Hepatocyte (in vitro differentiated cells): ENCODE measurements around the gene RABL6. TPM values are rescaled to one million over a fixed set of nuclear protein-coding genes. Genes with fewer than 3 reads are reported as not detected.
A peak's percentile ranks its signal among the peaks of the same experiment; 100 is the strongest.

Experiments
- DNase-seq: peaks from one replicate; pipeline ENCODE4 v3.0.0-alpha.2; 2016; ENCODE audit warnings: low spot score
- H2AFZ ChIP-seq: fragments of 200-600 bp; sonication (generic); 2 replicates; pipeline ENCODE4 v1.6.0; 2016; ENCODE audit warnings: antibody characterized with exemption, mild to moderate bottlenecking
- H3K27ac ChIP-seq: fragments of 200-600 bp; sonication (generic); 2 replicates; pipeline ENCODE4 v1.5.1; 2016; ENCODE audit warnings: mild to moderate bottlenecking
- H3K27me3 ChIP-seq: fragments of 200-600 bp; sonication (generic); 2 replicates; pipeline ENCODE4 v1.6.1; 2016
- H3K36me3 ChIP-seq: fragments of 200-600 bp; sonication (generic); replicated peaks from 2 replicates; pipeline ENCODE4 v1.5.1; 2016; ENCODE audit warnings: low read depth; ENCODE audit not compliant: insufficient read depth
- H3K4me1 ChIP-seq: fragments of 200-600 bp; sonication (generic); 2 replicates; pipeline ENCODE4 v1.5.1; 2016; ENCODE audit warnings: mild to moderate bottlenecking, moderate library complexity; ENCODE audit not compliant: insufficient read depth
- H3K4me2 ChIP-seq: fragments of 200-600 bp; sonication (generic); 2 replicates; pipeline ENCODE4 v1.6.0; 2016
- H3K4me3 ChIP-seq: fragments of 200-600 bp; sonication (generic); 2 replicates; pipeline ENCODE4 v1.5.1; 2016; ENCODE audit warnings: mild to moderate bottlenecking
- H3K79me2 ChIP-seq: fragments of 200-600 bp; sonication (generic); 2 replicates; pipeline ENCODE4 v1.6.0; 2017; ENCODE audit warnings: mild to moderate bottlenecking
- H3K9me2 ChIP-seq: fragments of 200-600 bp; sonication (generic); replicated peaks from 2 replicates; pipeline ENCODE4 v1.6.0; 2017; ENCODE audit warnings: mild to moderate bottlenecking; ENCODE audit not compliant: insufficient read depth
- H3K9me3 ChIP-seq: fragments of 200-600 bp; sonication (generic); 2 replicates; pipeline ENCODE4 v1.5.1; 2016; ENCODE audit warnings: low read depth, mild to moderate bottlenecking
- H4K20me1 ChIP-seq: fragments of 200-600 bp; sonication (generic); 2 replicates; pipeline ENCODE4 v1.6.0; 2016; ENCODE audit warnings: mild to moderate bottlenecking; ENCODE audit not compliant: insufficient read depth, poor library complexity, severe bottlenecking
- CTCF ChIP-seq: fragments of 200-600 bp; sonication (generic); IDR thresholded peaks from 2 replicates; pipeline ENCODE4 v1.5.1; 2016; ENCODE audit warnings: antibody characterized with exemption, mild to moderate bottlenecking; ENCODE audit not compliant: poor library complexity
- EZH2 ChIP-seq: fragments of 200-600 bp; sonication (generic); IDR thresholded peaks from 2 replicates; pipeline ENCODE4 v1.6.1; 2016; ENCODE audit warnings: antibody characterized with exemption, mild to moderate bottlenecking, borderline replicate concordance
- EZH2phosphoT487 ChIP-seq: fragments of 200-600 bp; sonication (generic); IDR thresholded peaks from one replicate; pipeline ENCODE4 v1.6.1; 2018; ENCODE audit warnings: antibody characterized with exemption, mild to moderate bottlenecking, low read depth, moderate library complexity; ENCODE audit not compliant: unreplicated experiment, severe bottlenecking
- WGBS: methylation state at CpG from one replicate; pipeline ENCODE4 v1.1.6; 2016; ENCODE audit warnings: low lambda C conversion rate; ENCODE audit errors: missing lambda C conversion rate; 5-methylcytosine and 5-hydroxymethylcytosine counted together
- polyA plus RNA-seq: library from polyadenylated mRNA; unstranded; fragments of >200 nt; fragmentation: Nextera tagmentation; extraction: Ambion mirVana; gene quantifications from 2 replicates; pipeline ENCODE4 v1.2.1, GENCODE V29; 2016
- total RNA-seq: library from RNA; depleted of rRNA; stranded (reverse); fragments of >200 nt; gene quantifications from 2 replicates; pipeline ENCODE4 v1.2.3, GENCODE V29; 2014

Gene RABL6
- total and polyA plus RNA-seq, 2 experiments from 2014 or later, result 72.3 to 103 TPM

- no peaks in the 10 kb centered on the region for H3K9me2 ChIP-seq
- H3K4me1 ChIP-seq, result peaks cover 16% of the 10 kb centered on the region
- TF ChIP-seq EZH2, result no peak
- TF ChIP-seq CTCF, result no peak
- TF ChIP-seq EZH2phosphoT487, result no peak
- peaks cover 10% of the 10 kb centered on the region for H3K79me2 ChIP-seq
- peak overlapping the region; percentile 27 for H3K4me2 ChIP-seq
- peak overlapping the region; percentile 69 for H3K27ac ChIP-seq
- no peaks in the 10 kb centered on the region for H3K9me3 ChIP-seq
- H3K27me3 ChIP-seq, result no peaks in the 10 kb centered on the region
- H3K4me3 ChIP-seq, result no peak overlapping the region
- no peak overlapping the region for H2AFZ ChIP-seq
- peaks cover 4% of the 10 kb centered on the region for H4K20me1 ChIP-seq
- no peaks in the 10 kb centered on the region for H3K36me3 ChIP-seq
- DNase-seq, result peak; percentile 62
- 85% methylated on average over 15 of the region's 20 CpGs for whole genome bisulfite sequencing
These were observed 51.4 kb downstream of the RABL6 start for GRCh38 chr9:136858844-136859757.

- peaks cover 22% of the 10 kb centered on the region for H3K4me1 ChIP-seq
- H3K9me2 ChIP-seq, result no peaks in the 10 kb centered on the region
- no peaks in the 10 kb centered on the region for H3K9me3 ChIP-seq
- H3K27me3 ChIP-seq, result no peaks in the 10 kb centered on the region
- WGBS, result 95% methylated on average over 9 of the region's 9 CpGs
- H3K36me3 ChIP-seq, result no peaks in the 10 kb centered on the region
- H4K20me1 ChIP-seq, result peaks cover 14% of the 10 kb centered on the region
- H3K27ac ChIP-seq, result no peak overlapping the region
- H3K4me3 ChIP-seq, result no peak overlapping the region
- H2AFZ ChIP-seq, result no peak overlapping the region
- peak; percentile 4 for DNase-seq
- peaks cover 24% of the 10 kb centered on the region for H3K79me2 ChIP-seq
- TF ChIP-seq CTCF (no peak), EZH2 (no peak), EZH2phosphoT487 (no peak)
- H3K4me2 ChIP-seq, result no peak overlapping the region
These were observed 52.8 kb downstream of the RABL6 start for GRCh38 chr9:136860529-136860928.

- no peaks in the 10 kb centered on the region for H3K27me3 ChIP-seq
- WGBS, result 97% methylated on average over 22 of the region's 22 CpGs
- peaks cover 29% of the 10 kb centered on the region for H3K79me2 ChIP-seq
- no peak overlapping the region for H3K4me2 ChIP-seq
- H2AFZ ChIP-seq, result no peak overlapping the region
- peak; percentile 4 for DNase-seq
- H3K36me3 ChIP-seq, result no peaks in the 10 kb centered on the region
- H3K4me1 ChIP-seq, result peaks cover 22% of the 10 kb centered on the region
- no peaks in the 10 kb centered on the region for H3K9me3 ChIP-seq
- TF ChIP-seq EZH2phosphoT487 (no peak), CTCF (no peak), EZH2 (no peak)
- no peak overlapping the region for H3K27ac ChIP-seq
- no peak overlapping the region for H3K4me3 ChIP-seq
- peaks cover 14% of the 10 kb centered on the region for H4K20me1 ChIP-seq
- no peaks in the 10 kb centered on the region for H3K9me2 ChIP-seq
These were observed 53.5 kb downstream of the RABL6 start for GRCh38 chr9:136860933-136861873.
